Activated T-helper 1 cell treated with anti-CD3 and anti-CD28 coated beads, Interleukin-2, amount 50 U/mL, for 16 hours (primary cell): ENCODE results near the gene NOP10.
"Not testable (repeated sequence)": the region's sequence is repeated elsewhere in the genome, so short reads cannot be mapped to it uniquely, and the experiment has no call there.

Source experiments
- DNase-seq, 2 donors: peaks; one replicate each; pipeline ENCODE4 v3.0.0-alpha.2; 2020; ENCODE audit warnings: low read depth in 1 of 2, low spot score in 1 of 2

Gene NOP10

DNA sequence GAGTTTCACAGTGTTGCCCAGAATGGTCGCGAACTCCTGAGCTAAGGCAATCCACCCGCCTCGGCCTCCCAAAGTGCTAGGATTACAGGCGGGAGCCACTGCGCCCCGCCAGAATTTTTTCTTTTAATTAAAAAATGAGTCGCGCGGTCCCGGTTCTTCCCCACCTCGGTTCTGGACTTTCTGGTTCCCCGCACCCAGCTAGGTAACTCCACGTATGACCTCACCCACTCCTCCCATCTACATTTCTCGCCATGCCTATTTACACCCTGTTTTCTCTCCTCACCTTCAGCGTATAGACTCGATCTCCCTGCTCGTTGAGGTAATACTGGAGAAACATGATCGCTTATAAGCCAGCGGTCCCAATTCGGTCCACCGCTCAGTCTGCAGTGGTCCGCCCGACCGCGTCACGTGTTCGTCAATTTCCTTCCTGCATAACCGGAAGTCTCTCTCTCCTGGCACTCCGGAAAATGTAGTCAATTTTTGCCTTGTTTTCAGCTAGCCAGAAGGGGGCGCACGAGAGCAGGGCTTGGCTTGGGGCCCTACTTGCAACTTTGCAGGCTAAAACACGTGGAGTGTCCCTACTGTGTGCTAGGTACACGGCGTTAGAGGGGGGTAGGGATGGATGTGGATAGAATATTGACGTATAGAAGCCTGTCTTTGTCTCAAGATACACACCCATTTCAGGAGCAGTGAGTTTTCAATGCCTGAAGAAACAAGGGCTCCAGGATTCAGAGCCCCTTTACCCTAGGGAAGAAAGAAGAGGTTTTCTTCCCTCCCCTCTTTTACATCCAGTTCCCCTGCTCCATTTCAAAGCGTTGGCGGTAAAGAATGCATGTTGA, at the start of gene NOP10, which contains the start of gene NUTM1:
Gene NOP10, minus strand, starts transcription at position 400 of the 839 bp plus-strand sequence. Its CDS starts 63 bp downstream, at position 337.
Gene NUTM1, plus strand, starts transcription at position 579 of the 839 bp plus-strand sequence. CDS start 382 bp downstream, outside the sequence.
- peak; percentile 89 to 95 for DNase-seq

GRCh38 chr15:34389594-34390086, 46.7 kb upstream of the NOP10 start:
- not testable (repeated sequence) for DNase-seq

DNA sequence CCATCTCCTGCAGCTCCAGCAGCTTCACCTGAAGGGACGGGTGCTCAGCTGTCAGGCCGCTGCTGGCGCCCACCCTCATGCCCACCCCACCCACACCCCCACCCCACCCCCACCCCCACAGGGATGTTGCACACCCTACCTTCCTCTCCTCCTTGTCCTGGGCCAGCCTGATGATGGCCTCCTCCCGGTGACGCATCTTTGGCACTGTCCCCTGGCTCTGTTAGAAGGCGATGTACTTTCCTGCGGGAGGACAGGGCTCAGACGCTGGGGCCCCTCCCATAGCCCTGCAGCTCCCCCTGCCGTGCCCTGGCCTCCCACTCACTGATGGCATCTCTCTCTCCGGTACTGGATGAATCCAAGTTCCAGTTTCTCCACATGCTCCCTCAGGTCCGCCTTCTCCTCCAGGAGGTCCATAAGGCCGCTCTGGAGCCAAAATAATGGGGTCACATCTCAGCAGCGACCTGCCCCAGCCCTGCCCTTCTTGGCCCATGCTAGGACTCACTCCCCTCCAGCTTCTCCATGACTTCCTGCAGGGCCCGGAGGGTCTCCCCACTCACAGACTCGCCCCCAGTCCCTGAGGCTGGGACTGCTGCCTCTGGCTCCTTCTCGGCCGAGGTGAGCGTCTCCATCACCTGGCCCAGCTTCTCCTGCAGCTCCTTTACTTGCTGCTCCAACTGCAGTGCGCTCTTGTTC, 39.0 kb upstream of the NOP10 start:
- not testable (repeated sequence) for DNase-seq

DNA sequence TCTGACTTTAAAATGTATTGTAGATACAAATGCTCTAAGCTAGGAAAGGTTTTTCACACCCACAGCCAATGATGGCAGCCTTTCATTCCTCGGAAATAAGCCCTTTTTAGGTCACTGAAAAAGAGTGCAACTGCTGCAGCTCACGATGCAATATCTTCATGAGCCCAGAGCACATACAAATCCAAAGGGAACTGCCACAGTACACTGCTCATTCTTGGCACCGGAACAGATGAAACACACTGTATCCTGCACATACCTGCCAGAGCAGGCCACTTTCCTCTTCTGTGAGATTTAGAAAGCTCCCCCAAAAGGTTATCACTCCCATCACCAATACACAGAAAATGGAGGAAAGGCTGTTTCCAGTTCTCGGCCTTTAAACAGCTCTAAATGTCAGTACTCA, 37.6 kb upstream of the NOP10 start:
- not testable (repeated sequence) for DNase-seq

- no peak for DNase-seq
Measured at GRCh38 chr15:34376856-34377255, 33.9 kb upstream of the NOP10 start.

DNA sequence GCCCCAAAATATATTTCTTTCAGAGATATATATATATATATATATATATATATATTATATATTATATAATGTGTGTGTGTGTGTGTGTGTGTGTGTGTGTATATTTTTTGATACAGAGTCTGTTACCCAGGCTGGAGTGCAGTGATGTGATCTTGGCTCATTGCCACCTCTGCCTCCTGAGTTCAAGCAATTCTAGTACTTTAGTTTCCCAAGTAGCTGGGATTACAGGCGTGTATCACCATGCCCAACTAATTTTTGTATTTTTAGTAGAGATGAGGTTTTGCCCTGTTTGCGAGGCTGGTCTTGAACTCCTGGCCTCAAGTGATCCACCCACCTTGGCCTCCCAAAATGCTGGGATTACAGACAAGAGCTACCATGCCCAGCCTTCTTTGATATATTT, 32.6 kb upstream of the NOP10 start:
- not testable (repeated sequence) for DNase-seq

DNA sequence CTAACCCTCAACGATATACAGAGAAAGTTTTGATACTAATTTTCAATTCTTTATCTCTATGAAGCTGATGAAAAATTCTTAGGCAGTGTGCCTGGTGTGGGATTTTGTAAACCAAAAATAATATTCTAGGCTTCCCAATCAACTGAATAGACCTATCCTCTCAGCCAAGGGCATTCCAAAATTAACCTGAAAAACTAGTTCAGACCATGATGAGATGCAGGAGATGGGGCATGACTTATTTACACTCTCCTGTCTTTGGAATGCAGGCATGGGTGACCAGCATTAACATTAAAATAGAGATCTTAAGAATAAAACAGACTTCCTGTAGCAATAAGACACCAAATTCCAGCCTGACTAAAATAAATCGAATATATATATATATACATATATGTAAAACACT, 31.9 kb upstream of the NOP10 start:
- no peak for DNase-seq

DNA sequence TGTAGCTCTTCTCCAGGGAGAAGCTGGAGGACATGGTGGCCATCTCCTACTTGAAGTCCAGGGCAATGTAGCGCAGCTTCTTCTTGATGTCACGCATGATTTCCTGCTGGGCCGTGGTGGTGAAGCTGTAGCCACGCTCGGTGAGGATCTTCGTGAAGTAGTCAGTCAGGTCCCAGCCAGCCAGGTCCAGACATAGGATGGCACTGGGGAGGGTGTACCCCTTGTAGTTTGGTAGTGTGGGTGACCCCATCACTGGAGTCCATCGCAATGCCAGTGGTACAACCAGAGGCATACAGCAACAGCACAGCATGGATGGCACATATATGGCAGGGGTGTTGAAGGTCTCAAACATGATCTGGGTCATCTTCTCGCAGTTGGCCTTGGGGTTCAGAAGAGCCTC, 31.0 kb upstream of the NOP10 start:
- no peak for DNase-seq

DNA sequence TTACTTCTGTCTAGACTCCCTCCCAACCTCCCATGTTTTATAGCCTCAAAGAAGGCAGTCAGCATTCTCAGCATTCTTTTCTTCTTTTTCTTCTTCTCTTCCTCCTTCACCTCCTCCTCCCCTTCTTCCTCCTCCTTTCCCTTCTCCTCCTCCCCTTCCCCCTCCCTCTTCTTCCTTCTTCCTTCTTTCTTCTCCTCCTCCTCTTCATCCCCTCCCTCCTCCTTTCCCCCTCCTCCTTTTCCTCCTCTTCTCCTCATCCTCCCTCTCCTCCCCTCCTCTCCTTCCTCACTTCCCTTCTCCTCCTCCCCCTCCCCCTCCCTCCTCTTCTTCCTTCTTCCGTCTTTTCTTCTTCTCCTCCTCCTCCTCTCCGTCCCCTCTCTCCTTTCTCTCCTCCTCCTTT, 27.7 kb upstream of the NOP10 start:
- DNase-seq: no peak

GRCh38 chr15:34370129-34370528, 27.2 kb upstream of the NOP10 start:
- DNase-seq: no peak

- peak; percentile 76 to 79 for DNase-seq
Measured at GRCh38 chr15:34367101-34368081, 24.5 kb upstream of the NOP10 start, which contains the start of gene LPCAT4. LPCAT4 (minus strand) TSS chr15:34367196; CDS start chr15:34367100, 96 bp downstream.

DNA sequence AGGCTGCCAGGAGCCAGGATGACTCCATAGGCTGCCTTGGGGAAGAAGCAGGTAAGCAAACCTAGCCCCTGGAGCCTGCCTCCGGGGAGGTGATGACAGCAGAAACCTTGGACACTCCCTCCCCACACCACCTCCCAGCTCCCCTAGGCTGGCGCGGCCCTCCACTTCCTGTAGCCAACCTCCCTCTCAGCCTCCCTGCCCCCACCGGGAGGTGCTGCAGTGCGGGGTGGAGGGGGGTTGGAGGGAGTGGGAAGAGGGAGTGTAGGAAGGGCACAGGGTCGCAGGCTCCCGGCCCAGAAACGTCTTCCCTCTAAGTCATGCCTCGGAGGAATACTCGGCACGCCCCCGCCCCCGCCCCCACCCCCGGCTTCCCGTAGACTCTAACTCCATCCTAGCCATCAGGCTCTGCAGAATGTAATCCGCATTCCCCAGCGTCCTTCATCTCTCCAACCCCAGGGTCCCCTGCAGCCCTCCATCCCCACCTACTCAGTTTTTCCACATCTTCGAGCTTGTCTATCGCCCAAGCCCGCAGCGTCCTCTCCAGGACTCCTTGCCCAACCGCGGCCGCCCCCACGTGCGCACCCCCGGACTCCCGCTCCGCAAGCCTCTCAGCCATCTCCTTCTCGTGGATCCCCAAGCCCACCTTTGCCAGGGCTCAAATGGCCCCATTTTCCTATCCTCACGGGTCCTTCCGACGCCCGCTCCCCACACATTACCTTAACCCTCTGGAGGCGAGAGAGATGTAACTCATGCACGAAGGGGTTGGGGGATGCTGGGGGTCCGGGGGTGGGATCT, 23.5 kb upstream of the NOP10 start:
- DNase-seq: peak in 1 of 2 donors; percentile 15

GRCh38 chr15:34365836-34366235, 22.9 kb upstream of the NOP10 start:
- no peak for DNase-seq

- DNase-seq: no peak
Measured at GRCh38 chr15:34365091-34365825, 22.3 kb upstream of the NOP10 start.

- no peak for DNase-seq
Measured at GRCh38 chr15:34364041-34364440, 21.1 kb upstream of the NOP10 start.

GRCh38 chr15:34362047-34362773, 19.3 kb upstream of the NOP10 start:
- no peak for DNase-seq

DNA sequence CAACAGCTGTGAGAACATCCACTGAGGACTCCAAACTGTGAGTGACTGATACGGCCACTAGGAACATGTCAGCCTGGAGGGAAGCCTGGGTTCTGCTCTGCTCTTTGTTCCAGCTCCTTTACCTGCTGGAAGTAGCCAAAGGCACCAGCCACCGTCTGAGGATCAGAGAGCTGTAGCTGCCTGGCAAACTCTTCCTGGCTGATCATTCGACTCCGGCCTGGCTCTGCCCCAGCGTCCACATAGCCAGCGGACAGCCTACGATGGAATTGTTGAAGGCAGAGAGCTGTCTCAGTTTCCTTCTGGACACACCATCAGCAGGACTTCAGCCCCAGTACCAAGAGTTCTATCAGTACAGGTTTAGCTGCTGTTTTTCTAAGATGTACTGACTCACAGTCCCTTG, 18.3 kb upstream of the NOP10 start:
- no peak for DNase-seq

GRCh38 chr15:34360298-34360697, 17.4 kb upstream of the NOP10 start:
- DNase-seq: no peak

DNA sequence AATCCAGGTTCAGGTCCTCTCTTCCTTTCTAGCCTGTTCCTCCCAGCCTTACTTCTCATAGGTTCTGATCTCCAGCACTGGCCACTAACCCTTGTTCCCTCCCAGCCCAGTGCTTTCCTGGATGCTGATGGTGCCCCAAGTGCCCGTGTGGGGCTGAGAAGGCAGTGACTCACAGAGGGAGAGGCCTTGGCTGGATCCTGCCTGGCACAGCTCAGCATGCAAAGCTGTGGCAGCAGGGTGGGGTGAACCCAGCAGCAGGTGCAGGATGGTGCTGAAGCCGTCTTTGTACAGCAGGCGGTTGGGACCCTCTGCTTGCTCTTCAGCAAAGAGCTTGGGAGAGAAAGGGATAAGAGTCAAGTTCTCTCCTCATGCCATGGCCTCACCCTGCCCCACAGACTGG, 16.5 kb upstream of the NOP10 start:
- no peak for DNase-seq
